GM12891 (cell line): ENCODE measurements around the gene RIPK3.

Experiments
- PAX5 ChIP-seq: IDR thresholded peaks from 2 replicates; pipeline ENCODE4 v1.6.1; 2011; ENCODE audit warnings: low read length, moderate library complexity, mild to moderate bottlenecking; ENCODE audit not compliant: insufficient read depth, severe bottlenecking
- POLR2A ChIP-seq: IDR thresholded peaks from 2 replicates; pipeline ENCODE4 v1.6.1; 2011; ENCODE audit warnings: low read depth, low read length, control low read depth
- POLR2AphosphoS5 ChIP-seq: IDR thresholded peaks from 2 replicates; pipeline ENCODE4 v1.6.1; 2011; ENCODE audit warnings: low read depth, low read length, control low read depth
- POU2F2 ChIP-seq: IDR thresholded peaks from 2 replicates; pipeline ENCODE4 v1.6.1; 2011; ENCODE audit warnings: low read depth, mild to moderate bottlenecking, control low read depth, low read length, moderate library complexity
- SPI1 ChIP-seq: IDR thresholded peaks from 2 replicates; pipeline ENCODE4 v1.6.1; 2011; ENCODE audit warnings: low read depth, low read length, control low read depth
- TAF1 ChIP-seq: IDR thresholded peaks from 2 replicates; pipeline ENCODE4 v1.6.1; 2011; ENCODE audit warnings: low read depth, low read length, control low read depth

DNA sequence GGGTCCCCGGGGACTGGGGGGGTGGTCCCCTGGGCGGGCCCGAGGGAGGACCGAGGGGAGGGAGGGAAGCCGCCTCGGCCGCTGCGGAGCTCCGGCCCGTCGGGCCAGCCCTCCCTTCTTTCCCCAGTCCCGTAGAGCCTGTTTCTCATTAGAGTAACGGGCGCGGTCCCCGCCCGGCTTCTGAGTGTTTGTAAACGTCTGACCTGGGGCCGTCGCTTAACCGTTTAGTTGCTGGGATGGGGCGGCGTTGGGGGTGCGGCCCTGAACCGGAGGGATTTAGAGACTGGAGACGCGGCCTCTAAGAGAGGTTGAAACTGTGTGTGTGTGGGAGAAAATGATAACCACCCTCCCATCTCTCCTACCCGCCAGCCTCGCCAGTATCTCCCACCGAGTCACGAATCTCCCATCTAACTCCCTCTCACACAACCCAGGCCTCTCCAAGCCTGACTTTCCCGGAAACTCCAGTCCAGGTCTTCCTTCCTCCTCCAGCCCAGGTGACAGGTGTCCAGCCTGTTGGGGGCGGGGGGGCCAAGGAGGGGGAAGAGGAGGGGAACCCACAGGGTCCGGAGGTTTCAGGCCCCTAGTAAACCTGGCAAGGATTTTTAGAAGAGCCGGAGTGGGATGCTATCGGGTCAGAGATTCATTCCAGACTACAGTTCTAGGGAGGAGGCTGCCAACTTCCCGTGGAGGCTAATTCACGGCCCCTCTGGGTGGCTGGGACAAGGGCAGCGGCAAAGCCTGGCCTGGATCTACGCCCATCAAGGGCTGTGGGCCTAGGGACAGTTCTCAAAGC lies 27.1 kb upstream of the RIPK3 start:
- TF ChIP-seq TAF1 (0 out of 2 replicates have a peak, but pooled peaks have one; percentile 30), SPI1 (no peak), POLR2A (no peak), POLR2AphosphoS5 (no peak), PAX5 (no peak), POU2F2 (no peak)
